HCT116 (cell line): ENCODE results near the gene WNK2. TPM values are rescaled to one million over a fixed set of nuclear protein-coding genes. Genes with fewer than 3 reads are reported as not detected.
A peak's percentile ranks its signal among the peaks of the same experiment; 100 is the strongest.

ENCODE experiments used
- ATAC-seq: fragments of 200-7000 bp; cut with Tn5 transposase; 2 replicates; pipeline ENCODE4 v1.9.1; 2020; ENCODE audit warnings: mild to moderate bottlenecking, moderate library complexity
- BruUV-seq: library from RNA; stranded (reverse); fragments of 400-500 nt; replicated peaks from 2 replicates; lab custom pipeline; 2021; lab: Mats Ljungman, UMichigan
- CTCF ChIA-PET: fragments of 300-600 bp; sonication (Branson Sonifier 250); formaldehyde crosslinking; loops from one replicate; lab custom pipeline; 2021; ENCODE audit warnings: antibody characterized with exemption; lab: Charles Lee
- POLR2A ChIA-PET: fragments of 300-600, 350-600 bp; sonication (Branson Sonifier 250); formaldehyde crosslinking; loops from one replicate; lab custom pipeline; 2021; ENCODE audit warnings: antibody characterized with exemption; lab: Charles Lee
- RAD21 ChIA-PET, 2 experiments: fragments of 300-600 bp; sonication (Branson Sonifier 250); formaldehyde crosslinking; loops; one replicate each; lab custom pipeline; 2023; ENCODE audit warnings: low total read pairs in 2 of 2; ENCODE audit not compliant: uncharacterized antibody in 2 of 2, unreplicated experiment in 2 of 2, low non-redundant PET in 1 of 2; lab: Charles Lee
- DNase-seq: peaks from one replicate; pipeline ENCODE4 v3.0.0-alpha.2; 2010; ENCODE audit warnings: low read depth, low spot score
- H2AFZ ChIP-seq: fragments of 200-600 bp; shearing (Covaris generic), sonication (generic); 2 replicates; pipeline ENCODE4 v1.6.1; 2017; ENCODE audit warnings: low read depth, mixed run types, mixed read lengths, antibody characterized with exemption, low read length; ENCODE audit not compliant: poor library complexity, severe bottlenecking
- H3K27ac ChIP-seq: 2 replicates; pipeline ENCODE4 v1.5.1; 2012; ENCODE audit warnings: low read depth, low read length
- H3K27me3 ChIP-seq: fragments of 200-600 bp; sonication (generic); 2 replicates; pipeline ENCODE4 v1.6.1; 2016; ENCODE audit warnings: mixed run types, low read length, mixed read lengths; ENCODE audit not compliant: insufficient read depth
- H3K36me3 ChIP-seq, 2 experiments: fragments of 200-500 bp in 1 of 2; fragments of 200-600 bp in 1 of 2; sonication (Bioruptor generic) in 1 of 2; sonication (generic) in 1 of 2; 2 replicates each; pipeline versions ENCODE4 v1.5.1 to v1.6.1; 2014 to 2016; ENCODE audit warnings: low read length in 2 of 2, inconsistent platforms in 1 of 2, mixed read lengths in 1 of 2, mixed run types in 1 of 2; ENCODE audit not compliant: insufficient read depth in 2 of 2, control insufficient read depth in 1 of 2
- H3K4me1 ChIP-seq, 2 experiments: fragments of 200-600 bp in 1 of 2; sonication (generic) in 1 of 2; 2 replicates each; pipeline versions ENCODE4 v1.5.1 to v1.6.1; 2012 to 2017; ENCODE audit warnings: low read length in 2 of 2, inconsistent platforms in 1 of 2, mild to moderate bottlenecking in 1 of 2, mixed read lengths in 1 of 2, mixed run types in 1 of 2, moderate library complexity in 1 of 2; ENCODE audit not compliant: insufficient read depth in 2 of 2, control insufficient read depth in 1 of 2
- H3K4me2 ChIP-seq: fragments of 200-600 bp; sonication (generic); 2 replicates; pipeline ENCODE4 v1.6.1; 2017; ENCODE audit warnings: mixed run types, low read length, mixed read lengths
- H3K4me3 ChIP-seq, 2 experiments: fragments of 200-600 bp in 1 of 2; sonication (generic) in 1 of 2; replicated peaks in 1 of 2; 2 replicates each; pipeline ENCODE4 v1.5.1; 2011 to 2016; ENCODE audit warnings: low read length in 2 of 2, control low read depth in 1 of 2, low read depth in 1 of 2, mild to moderate bottlenecking in 1 of 2, mixed read lengths in 1 of 2, mixed run types in 1 of 2
- H3K79me2 ChIP-seq: fragments of 200-600 bp; sonication (generic); 2 replicates; pipeline ENCODE4 v1.6.1; 2017; ENCODE audit warnings: mild to moderate bottlenecking, mixed run types, low read length, moderate library complexity, mixed read lengths; ENCODE audit not compliant: insufficient read depth
- H3K9ac ChIP-seq: fragments of 200-600 bp; sonication (generic); 2 replicates; pipeline ENCODE4 v1.6.1; 2016; ENCODE audit warnings: low read length, mixed read lengths
- H3K9me2 ChIP-seq: fragments of 200-600 bp; sonication (generic), shearing (Covaris generic); 2 replicates; pipeline ENCODE4 v1.6.1; 2017; ENCODE audit warnings: mixed run types, mild to moderate bottlenecking, moderate library complexity; ENCODE audit not compliant: insufficient read depth
- H3K9me3 ChIP-seq, 2 experiments: fragments of 200-500 bp in 1 of 2; fragments of 200-600 bp in 1 of 2; sonication (Bioruptor generic) in 1 of 2; sonication (generic) in 1 of 2; 2 replicates each; pipeline ENCODE4 v1.6.1; 2014 to 2017; ENCODE audit warnings: low read length in 2 of 2, mixed read lengths in 2 of 2, inconsistent platforms in 1 of 2, low read depth in 1 of 2, mild to moderate bottlenecking in 1 of 2, mixed run types in 1 of 2, moderate library complexity in 1 of 2; ENCODE audit not compliant: control insufficient read depth in 1 of 2, insufficient read depth in 1 of 2
- H4K20me1 ChIP-seq: fragments of 200-600 bp; sonication (generic), shearing (Covaris generic); 2 replicates; pipeline ENCODE4 v1.6.1; 2017; ENCODE audit warnings: mixed run types, mild to moderate bottlenecking, moderate library complexity; ENCODE audit not compliant: insufficient read depth
- EGR1 ChIP-seq: IDR thresholded peaks from 2 replicates; pipeline ENCODE4 v1.6.1; 2012; ENCODE audit warnings: low read depth
- ELF1 ChIP-seq: IDR thresholded peaks from 2 replicates; pipeline ENCODE4 v1.6.1; 2012; ENCODE audit warnings: low read depth, borderline replicate concordance
- EZH2 ChIP-seq: fragments of 200-600 bp; sonication (generic); IDR thresholded peaks from 2 replicates; pipeline ENCODE4 v1.6.1; 2017; ENCODE audit warnings: antibody characterized with exemption, mixed run types
- EZH2phosphoT487 ChIP-seq: fragments of 200-600 bp; IDR thresholded peaks from 2 replicates; pipeline ENCODE4 v1.6.1; 2018; ENCODE audit warnings: antibody characterized with exemption, borderline replicate concordance
- POLR2A ChIP-seq: IDR thresholded peaks from 2 replicates; pipeline ENCODE4 v1.7.0; 2011; ENCODE audit warnings: borderline replicate concordance; ENCODE audit not compliant: insufficient read depth, insufficient read length; ENCODE audit errors: extremely low read depth
- RAD21 ChIP-seq: IDR thresholded peaks from 2 replicates; pipeline ENCODE4 v1.6.1; 2012; ENCODE audit warnings: low read depth, mild to moderate bottlenecking
- SIN3A ChIP-seq: IDR thresholded peaks from 2 replicates; pipeline ENCODE4 v1.6.1; 2012; ENCODE audit warnings: low read depth
- TCF7L2 ChIP-seq: IDR thresholded peaks from 2 replicates; pipeline ENCODE4 v1.7.0; 2011; ENCODE audit warnings: borderline replicate concordance, inconsistent platforms; ENCODE audit not compliant: insufficient read depth, insufficient read length; ENCODE audit errors: extremely low read depth
- ZFX ChIP-seq: fragments of 450-650 bp; IDR thresholded peaks from 2 replicates; pipeline ENCODE4 v1.6.1; 2017
- intact Hi-C: fragments of 100-400 bp; cut with micrococcal nuclease; formaldehyde crosslinking; loops from 2 replicates; pipeline ENCODE4 v1.10.0; 2022
- total RNA-seq: library from RNA; stranded (reverse); gene quantifications from one replicate; pipeline ENCODE4 v1.2.1, GENCODE V29; 2021; ENCODE audit not compliant: unreplicated experiment
- TF ChIP-seq, protein P1 (sequence below): IDR thresholded peaks from 2 replicates; pipeline ENCODE4 v1.6.1; 2011; ENCODE audit warnings: mild to moderate bottlenecking, low read length, moderate library complexity; ENCODE audit not compliant: insufficient replicate concordance; ENCODE audit errors: extremely low read depth

The WNK2 gene
- total RNA-seq, 1 experiment from 2014 or later, result 24.4 TPM

DNA sequence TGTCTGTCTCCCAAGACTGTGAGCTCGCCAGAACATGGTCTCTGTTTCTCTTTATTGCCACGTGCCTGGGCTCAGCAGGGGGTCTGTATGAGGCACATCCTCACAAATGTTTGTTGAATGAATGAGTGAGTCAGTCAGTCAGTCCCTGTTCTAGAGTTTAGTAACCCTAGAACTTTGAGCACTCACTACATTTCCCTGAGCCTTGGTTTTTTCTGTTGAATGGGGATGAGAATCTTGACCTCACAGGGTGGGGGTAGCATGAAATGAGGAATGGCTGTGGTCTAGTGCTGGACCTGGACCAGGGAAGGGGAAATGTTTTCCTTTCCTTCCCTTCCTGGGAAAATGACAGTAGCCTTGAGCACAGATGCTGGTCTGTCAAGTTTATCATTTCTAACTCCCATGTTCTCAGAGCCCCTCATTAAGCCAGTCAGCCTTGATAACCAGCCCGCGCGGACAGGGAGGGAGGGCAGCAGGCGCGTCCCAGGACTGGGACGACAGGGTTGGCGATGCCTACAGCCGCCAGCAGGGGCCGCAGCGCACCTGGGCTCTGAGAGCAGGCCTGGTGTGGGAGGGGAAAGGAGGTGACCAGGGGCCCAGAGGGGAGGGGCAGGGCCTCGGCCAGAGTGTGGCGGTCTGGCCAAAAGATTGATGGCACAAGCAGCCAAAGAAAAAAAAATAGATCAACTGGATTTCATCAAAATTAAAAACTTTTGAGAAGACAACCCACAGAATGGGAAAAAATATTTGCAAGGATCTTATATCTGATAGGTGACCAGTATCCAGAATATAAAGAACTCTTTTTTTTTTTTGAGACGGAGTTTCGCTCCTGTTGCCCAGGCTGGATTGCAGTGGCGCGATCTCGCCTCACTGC lies 24.1 kb upstream of the WNK2 start (continued):
- TF ChIP-seq ZFX (no peak), TCF7L2 (no peak), RAD21 (peak; percentile 100), SIN3A (no peak), EZH2 (no peak)

GRCh38 chr9:93161786-93162562 lies 22.0 kb upstream of the WNK2 start:
- ChIA-PET POLR2A (no interaction called here), CTCF (interaction anchor here (1.6 kb wide), 1 partner anchor 141 kb away, joined by 6 read pairs; no protein-coding TSS in a partner anchor), RAD21 (no interaction called here)
- BruUV-seq, result no TSS peak
- H3K4me1 ChIP-seq, result peaks cover 3 to 11% of the 10 kb centered on the region in 2 experiments; a peak in 3 of 4 replicates
- no peak overlapping the region for H3K27ac ChIP-seq
- no peaks in the 10 kb centered on the region for H3K79me2 ChIP-seq
- H3K9ac ChIP-seq, result no peak overlapping the region
- H3K27me3 ChIP-seq, result no peaks in the 10 kb centered on the region
- no peak overlapping the region for H2AFZ ChIP-seq
- ATAC-seq, result no peak
- no peaks in the 10 kb centered on the region for H3K9me3 ChIP-seq
- no peak overlapping the region for H3K4me2 ChIP-seq
- no peaks in the 10 kb centered on the region for H4K20me1 ChIP-seq
- no peaks in the 10 kb centered on the region for H3K9me2 ChIP-seq
- no peak overlapping the region for H3K4me3 ChIP-seq
- intact Hi-C loops, result loop anchor here (10.0 kb wide), 1 partner anchor 293 kb away; the partner anchor contains the start of genes FAM120A and FAM120AOS
- H3K36me3 ChIP-seq, result no peaks in the 10 kb centered on the region
- DNase-seq, result no peak
- no peak for TF ChIP-seq POLR2A
- no peak for TF ChIP-seq EGR1
- no peak for TF ChIP-seq EZH2phosphoT487
- TF ChIP-seq, protein P1, sequence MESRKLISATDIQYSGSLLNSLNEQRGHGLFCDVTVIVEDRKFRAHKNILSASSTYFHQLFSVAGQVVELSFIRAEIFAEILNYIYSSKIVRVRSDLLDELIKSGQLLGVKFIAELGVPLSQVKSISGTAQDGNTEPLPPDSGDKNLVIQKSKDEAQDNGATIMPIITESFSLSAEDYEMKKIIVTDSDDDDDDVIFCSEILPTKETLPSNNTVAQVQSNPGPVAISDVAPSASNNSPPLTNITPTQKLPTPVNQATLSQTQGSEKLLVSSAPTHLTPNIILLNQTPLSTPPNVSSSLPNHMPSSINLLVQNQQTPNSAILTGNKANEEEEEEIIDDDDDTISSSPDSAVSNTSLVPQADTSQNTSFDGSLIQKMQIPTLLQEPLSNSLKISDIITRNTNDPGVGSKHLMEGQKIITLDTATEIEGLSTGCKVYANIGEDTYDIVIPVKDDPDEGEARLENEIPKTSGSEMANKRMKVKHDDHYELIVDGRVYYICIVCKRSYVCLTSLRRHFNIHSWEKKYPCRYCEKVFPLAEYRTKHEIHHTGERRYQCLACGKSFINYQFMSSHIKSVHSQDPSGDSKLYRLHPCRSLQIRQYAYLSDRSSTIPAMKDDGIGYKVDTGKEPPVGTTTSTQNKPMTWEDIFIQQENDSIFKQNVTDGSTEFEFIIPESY, result no peak
- no peak for TF ChIP-seq TCF7L2
- TF ChIP-seq EZH2, result no peak
- TF ChIP-seq ELF1, result no peak
- TF ChIP-seq, all 23 proteins: peak for 0
